PC-3 (cell line): Measurements from ENCODE around the gene ATP10B. TPM values are rescaled to one million over a fixed set of nuclear protein-coding genes. Genes with fewer than 3 reads are reported as not detected.

Experiments
- ATAC-seq: fragments of 200-7000 bp; cut with Tn5 transposase; 2 replicates; pipeline ENCODE4 v1.9.1; 2020; ENCODE audit warnings: mild to moderate bottlenecking, moderate library complexity
- BruUV-seq: library from RNA; stranded (reverse); fragments of 400-500 nt; replicated peaks from 2 replicates; lab custom pipeline; 2021; lab: Mats Ljungman, UMichigan
- CTCF ChIA-PET: fragments of 300-600 bp; sonication (Branson Sonifier 250); formaldehyde crosslinking; loops from one replicate; lab custom pipeline; 2022; ENCODE audit warnings: antibody characterized with exemption; lab: Charles Lee
- POLR2A ChIA-PET: fragments of 300-600 bp; sonication (Branson Sonifier 250); formaldehyde crosslinking; loops from one replicate; lab custom pipeline; 2022; ENCODE audit warnings: antibody characterized with exemption; ENCODE audit not compliant: unreplicated experiment; lab: Charles Lee
- DNase-seq: peaks from one replicate; pipeline ENCODE4 v3.0.0-alpha.2; 2015
- H2AFZ ChIP-seq: fragments of 300-600 bp; sonication (generic); 2 replicates; pipeline ENCODE4 v1.6.0; 2016; ENCODE audit warnings: antibody characterized with exemption, low read length
- H3F3A ChIP-seq: fragments of 300-600 bp; sonication (generic); one replicate; pipeline ENCODE4 v1.6.0; 2017; ENCODE audit warnings: antibody characterized with exemption, low read length, control low read depth, mild to moderate bottlenecking; ENCODE audit not compliant: unreplicated experiment
- H3K27ac ChIP-seq: fragments of 300-600 bp; sonication (generic); 2 replicates; pipeline ENCODE4 v1.5.1; 2016; ENCODE audit warnings: mild to moderate bottlenecking, low read length
- H3K27me3 ChIP-seq: fragments of 300-600 bp; sonication (generic); 2 replicates; pipeline ENCODE4 v1.6.1; 2016; ENCODE audit warnings: low read length, mixed read lengths
- H3K36me3 ChIP-seq: fragments of 300-600 bp; sonication (generic); 2 replicates; pipeline ENCODE4 v1.6.1; 2016; ENCODE audit warnings: low read depth, mixed run types, low read length, mixed read lengths
- H3K4me1 ChIP-seq: fragments of 300-600 bp; sonication (generic); 2 replicates; pipeline ENCODE4 v1.5.1; 2016; ENCODE audit warnings: low read length; ENCODE audit not compliant: insufficient read depth
- H3K4me2 ChIP-seq: fragments of 300-600 bp; sonication (generic); 2 replicates; pipeline ENCODE4 v1.6.0; 2016; ENCODE audit warnings: low read length
- H3K4me3 ChIP-seq: fragments of 300-600 bp; sonication (generic); 2 replicates; pipeline ENCODE4 v1.5.1; 2016; ENCODE audit warnings: mild to moderate bottlenecking, low read length, mixed read lengths
- H3K79me2 ChIP-seq: fragments of 300-600 bp; sonication (generic); 2 replicates; pipeline ENCODE4 v1.6.1; 2017; ENCODE audit warnings: low read length, mixed read lengths
- H3K9ac ChIP-seq: fragments of 300-600 bp; sonication (generic); 2 replicates; pipeline ENCODE4 v1.6.0; 2016; ENCODE audit warnings: mild to moderate bottlenecking, low read length
- H3K9me2 ChIP-seq: fragments of 300-600 bp; sonication (generic); replicated peaks from 2 replicates; pipeline ENCODE4 v1.6.1; 2016; ENCODE audit warnings: mixed run types, low read length, mixed read lengths
- H3K9me3 ChIP-seq: fragments of 300-600 bp; sonication (generic); 2 replicates; pipeline ENCODE4 v1.6.1; 2016; ENCODE audit warnings: low read length, mixed read lengths
- H4K20me1 ChIP-seq: fragments of 300-600 bp; sonication (generic); 2 replicates; pipeline ENCODE4 v1.6.1; 2016; ENCODE audit warnings: low read length, mixed read lengths
- CTCF ChIP-seq: fragments of 300-600 bp; sonication (generic); conservative IDR thresholded peaks from 2 replicates; pipeline ENCODE4 v1.5.1; 2017; ENCODE audit warnings: antibody characterized with exemption, low read depth, mild to moderate bottlenecking, low read length
- EZH2 ChIP-seq: fragments of 300-600 bp; sonication (generic); IDR thresholded peaks from one replicate; pipeline ENCODE4 v1.6.1; 2017; ENCODE audit warnings: antibody characterized with exemption, mild to moderate bottlenecking, low read length; ENCODE audit not compliant: unreplicated experiment
- EZH2phosphoT487 ChIP-seq: fragments of 300-600 bp; sonication (generic); IDR thresholded peaks from 2 replicates; pipeline ENCODE4 v1.6.1; 2018; ENCODE audit warnings: mild to moderate bottlenecking, antibody characterized with exemption, low read length, borderline replicate concordance
- intact Hi-C: fragments of 100-400 bp; cut with micrococcal nuclease; formaldehyde crosslinking; loops from 2 replicates; pipeline ENCODE4 v1.9.0; 2023
- total RNA-seq: library from RNA; depleted of rRNA; stranded (reverse); fragments of >200 nt; gene quantifications from 2 replicates; pipeline ENCODE4 v1.2.3, GENCODE V29; 2014

Gene ATP10B
- total RNA-seq, 1 experiment from 2014 or later: not detected

- no peak overlapping the region for H3K4me2 ChIP-seq
- H2AFZ ChIP-seq: no peak overlapping the region
- BruUV-seq: no TSS peak
- H3K9me2 ChIP-seq: no peaks in the 10 kb centered on the region
- H4K20me1 ChIP-seq: no peaks in the 10 kb centered on the region
- H3K9me3 ChIP-seq: no peaks in the 10 kb centered on the region
- H3K36me3 ChIP-seq: no peaks in the 10 kb centered on the region
- POLR2A ChIA-PET: no interaction called here
- ATAC-seq (no peak), DNase-seq (no peak)
- no peak overlapping the region for H3K4me3 ChIP-seq
- no peak overlapping the region for H3K9ac ChIP-seq
- no peaks in the 10 kb centered on the region for H3F3A ChIP-seq
- TF ChIP-seq CTCF (no peak), EZH2 (no peak), EZH2phosphoT487 (no peak)
- no peaks in the 10 kb centered on the region for H3K4me1 ChIP-seq
- H3K27me3 ChIP-seq: no peaks in the 10 kb centered on the region
- H3K79me2 ChIP-seq: no peaks in the 10 kb centered on the region
- H3K27ac ChIP-seq: no peak overlapping the region
- intact Hi-C loops: no loop called here
- CTCF ChIA-PET: no interaction called here
These were observed 176.0 kb downstream of the ATP10B start for GRCh38 chr5:160675988-160676387.

- ChIA-PET POLR2A (no interaction called here), CTCF (no interaction called here)
- Histone ChIP-seq H3K4me2 (no peak overlapping the region), H3F3A (no peaks in the 10 kb centered on the region), H3K79me2 (no peaks in the 10 kb centered on the region), H3K9me2 (no peaks in the 10 kb centered on the region), H3K27me3 (no peaks in the 10 kb centered on the region), H3K9ac (no peak overlapping the region), H4K20me1 (no peaks in the 10 kb centered on the region), H3K27ac (no peak overlapping the region), H3K9me3 (no peaks in the 10 kb centered on the region), H3K4me1 (no peaks in the 10 kb centered on the region), H3K4me3 (no peak overlapping the region), H3K36me3 (no peaks in the 10 kb centered on the region), H2AFZ (no peak overlapping the region)
- intact Hi-C loops: no loop called here
- TF ChIP-seq CTCF (no peak), EZH2 (no peak), EZH2phosphoT487 (no peak)
- ATAC-seq (no peak), DNase-seq (no peak)
- no TSS peak for BruUV-seq
These were observed 177.1 kb downstream of the ATP10B start for GRCh38 chr5:160674901-160675300.

- Histone ChIP-seq H3K9me2 (no peaks in the 10 kb centered on the region), H3F3A (no peaks in the 10 kb centered on the region), H3K9me3 (no peaks in the 10 kb centered on the region), H3K4me2 (no peak overlapping the region), H3K4me3 (no peak overlapping the region), H3K36me3 (no peaks in the 10 kb centered on the region), H3K9ac (no peak overlapping the region), H3K4me1 (no peaks in the 10 kb centered on the region), H3K79me2 (no peaks in the 10 kb centered on the region), H2AFZ (no peak overlapping the region), H4K20me1 (no peaks in the 10 kb centered on the region), H3K27ac (no peak overlapping the region), H3K27me3 (no peaks in the 10 kb centered on the region)
- CTCF ChIA-PET: no interaction called here
- no peak for ATAC-seq
- POLR2A ChIA-PET: no interaction called here
- no peak for DNase-seq
- TF ChIP-seq EZH2phosphoT487 (no peak), EZH2 (no peak), CTCF (no peak)
- no TSS peak for BruUV-seq
- intact Hi-C loops: no loop called here
These were observed 179.5 kb downstream of the ATP10B start for GRCh38 chr5:160672521-160672920.
